HG03196 (cell line): ENCODE results near the gene ASB3.
"Not testable (repeated sequence)": the region's sequence is repeated elsewhere in the genome, so short reads cannot be mapped to it uniquely, and the experiment has no call there.

Source experiments
- ATAC-seq: cut with Tn5 transposase; IDR thresholded peaks from one replicate; pipeline ENCODE4 v1.9.1; 2021; ENCODE audit not compliant: unreplicated experiment

Gene ASB3

GRCh38 chr2:53658474-53658873 is 128.3 kb downstream of the ASB3 start:
- not testable (repeated sequence) for ATAC-seq

- ATAC-seq, result no peak
Observed at GRCh38 chr2:53655256-53655655, 131.5 kb downstream of the ASB3 start.

- no peak for ATAC-seq
Observed at GRCh38 chr2:53654396-53654795, 132.4 kb downstream of the ASB3 start.

GRCh38 chr2:53652131-53652530 is 134.6 kb downstream of the ASB3 start:
- no peak for ATAC-seq

GRCh38 chr2:53646788-53647187 is 140.0 kb downstream of the ASB3 start:
- no peak for ATAC-seq

GRCh38 chr2:53641290-53641689 is 145.5 kb downstream of the ASB3 start:
- ATAC-seq, result no peak

- ATAC-seq, result no peak
Observed at GRCh38 chr2:53640466-53640865, 146.3 kb downstream of the ASB3 start.

- no peak for ATAC-seq
Observed at GRCh38 chr2:53636596-53636995, 150.2 kb downstream of the ASB3 start.

- ATAC-seq, result no peak
Observed at GRCh38 chr2:53636109-53636508, 150.6 kb downstream of the ASB3 start.

- ATAC-seq, result no peak
Observed at GRCh38 chr2:53635694-53636093, 151.1 kb downstream of the ASB3 start.

GRCh38 chr2:53633441-53633840 is 153.3 kb downstream of the ASB3 start:
- no peak for ATAC-seq

GRCh38 chr2:53632714-53633113 is 154.0 kb downstream of the ASB3 start:
- ATAC-seq, result no peak

GRCh38 chr2:53632126-53632460 is 154.7 kb downstream of the ASB3 start:
- no peak for ATAC-seq

GRCh38 chr2:53631313-53632125 is 155.2 kb downstream of the ASB3 start:
- ATAC-seq, result no peak

GRCh38 chr2:53630026-53630606 is 156.6 kb downstream of the ASB3 start:
- no peak for ATAC-seq

GRCh38 chr2:53629501-53629900 is 157.3 kb downstream of the ASB3 start:
- ATAC-seq, result no peak

- no peak for ATAC-seq
Observed at GRCh38 chr2:53629001-53629400, 157.8 kb downstream of the ASB3 start.

GRCh38 chr2:53622141-53622540 is 164.6 kb downstream of the ASB3 start:
- no peak for ATAC-seq

- ATAC-seq, result no peak
Observed at GRCh38 chr2:53620981-53621380, 165.8 kb downstream of the ASB3 start.
